K562 (cell line): ENCODE results near the gene ROBO3. TPM values are rescaled to one million over a fixed set of nuclear protein-coding genes. Genes with fewer than 3 reads are reported as not detected.

Source experiments
- ATAC-seq: fragments of 200-7000 bp; cut with Tn5 transposase; 3 replicates; pipeline ENCODE4 v1.9.1; 2020; ENCODE audit warnings: moderate library complexity
- BruUV-seq: library from RNA; stranded (reverse); fragments of 400-500 nt; replicated peaks from 2 replicates; lab custom pipeline; 2021; lab: Mats Ljungman, UMichigan
- CTCF ChIA-PET: fragments of 300-600 bp; formaldehyde crosslinking; extraction: SDS; loops from one replicate; lab custom pipeline; 2021; ENCODE audit warnings: low intra/inter-chr PET ratio; lab: Yijun Ruan, JAX
- POLR2A ChIA-PET: fragments of 300-600, 350-650 bp; sonication (Branson Sonifier 250); formaldehyde crosslinking; extraction: SDS; loops from one replicate; lab custom pipeline; 2021; ENCODE audit warnings: antibody characterized with exemption, inconsistent platforms; lab: Yijun Ruan, JAX
- DNase-seq, 4 experiments: peaks; one replicate each; pipeline versions ENCODE4 v3.0.0 to v3.0.0-alpha.2; 2011 to 2018; ENCODE audit warnings: low spot score in 3 of 4, mixed read lengths in 3 of 4; ENCODE audit errors: extremely low read depth in 1 of 4
- FAIRE-seq: peaks from 2 replicates; lab custom pipeline; 2011; peaks lifted over from hg19 to GRCh38; lab: Jason Lieb, UNC
- H2AFZ ChIP-seq: 2 replicates; pipeline ENCODE4 v1.6.0; 2011; ENCODE audit warnings: low read depth, low read length, control low read depth, inconsistent platforms
- H3K27ac ChIP-seq: fragments of 200-600 bp; 3 replicates; pipeline ENCODE4 v1.8.0; 2011; ENCODE audit warnings: low read depth, mild to moderate bottlenecking, control low read depth, inconsistent platforms, low read length, moderate library complexity, mixed read lengths; ENCODE audit errors: extremely low read depth
- H3K27me3 ChIP-seq, 2 experiments: fragments of 300-600 bp in 1 of 2; 2 replicates in 1 of 2; 3 replicates in 1 of 2; pipeline versions ENCODE4 v1.6.0 to v1.8.0; 2011; ENCODE audit warnings: inconsistent platforms in 2 of 2, low read length in 2 of 2, mild to moderate bottlenecking in 1 of 2, mixed read lengths in 1 of 2, moderate library complexity in 1 of 2; ENCODE audit not compliant: control insufficient read depth in 2 of 2, insufficient read depth in 2 of 2
- H3K36me3 ChIP-seq: fragments of 300-600 bp; 3 replicates; pipeline ENCODE4 v1.8.0; 2011; ENCODE audit warnings: mild to moderate bottlenecking, low read length, inconsistent platforms; ENCODE audit not compliant: control insufficient read depth, insufficient read depth
- H3K4me1 ChIP-seq, 2 experiments: fragments of 200-600 bp in 1 of 2; replicated peaks in 1 of 2; 2 replicates in 1 of 2; 3 replicates in 1 of 2; pipeline versions ENCODE4 v1.5.1 to v1.8.0; 2011; ENCODE audit warnings: inconsistent platforms in 2 of 2, low read length in 2 of 2, mild to moderate bottlenecking in 1 of 2, mixed read lengths in 1 of 2, moderate library complexity in 1 of 2; ENCODE audit not compliant: control insufficient read depth in 2 of 2, insufficient read depth in 2 of 2
- H3K4me2 ChIP-seq: 2 replicates; pipeline ENCODE4 v1.6.1; 2011; ENCODE audit warnings: low read length, control low read depth, inconsistent platforms, mixed read lengths; ENCODE audit not compliant: insufficient read depth
- H3K4me3 ChIP-seq: fragments of 200-600 bp; sonication (generic), shearing (Covaris generic); 2 replicates; pipeline ENCODE4 v1.5.1; 2016; ENCODE audit warnings: control low read depth, inconsistent platforms
- H3K79me2 ChIP-seq: fragments of 200-600 bp; 3 replicates; pipeline ENCODE4 v1.8.0; 2011; ENCODE audit warnings: low read length, inconsistent platforms; ENCODE audit not compliant: control insufficient read depth, insufficient read depth
- H3K9ac ChIP-seq, 2 experiments: 2 replicates each; pipeline versions ENCODE4 v1.6.0 to v1.6.1; 2011; ENCODE audit warnings: low read depth in 2 of 2, low read length in 2 of 2, control low read depth in 1 of 2, inconsistent platforms in 1 of 2, mild to moderate bottlenecking in 1 of 2, mixed read lengths in 1 of 2; ENCODE audit not compliant: insufficient read depth in 1 of 2
- H3K9me1 ChIP-seq: one replicate; pipeline ENCODE4 v1.6.0; 2011; ENCODE audit warnings: inconsistent platforms, mild to moderate bottlenecking, low read length, moderate library complexity; ENCODE audit not compliant: control insufficient read depth, insufficient read depth
- H3K9me3 ChIP-seq: replicated peaks from 2 replicates; pipeline ENCODE4 v1.5.1; 2011; ENCODE audit warnings: low read depth, low read length, inconsistent platforms; ENCODE audit not compliant: control insufficient read depth, insufficient read depth
- H4K20me1 ChIP-seq: replicated peaks from 2 replicates; pipeline ENCODE4 v1.6.1; 2011; ENCODE audit warnings: low read length, inconsistent platforms, mixed read lengths; ENCODE audit not compliant: control insufficient read depth, insufficient read depth
- GATAD2B ChIP-seq: fragments of 450-650 bp; IDR thresholded peaks from 2 replicates; pipeline ENCODE4 v1.6.1; 2017; ENCODE audit warnings: mild to moderate bottlenecking, borderline replicate concordance
- LCOR ChIP-seq: sonication (generic); formaldehyde crosslinking; IDR thresholded peaks from 2 replicates; pipeline ENCODE4 v1.8.0; 2022; ENCODE audit warnings: mild to moderate bottlenecking, missing genetic modification reagents
- ZFX ChIP-seq: sonication (generic); formaldehyde crosslinking; IDR thresholded peaks from 2 replicates; pipeline ENCODE4 v1.8.0; 2022; ENCODE audit warnings: mild to moderate bottlenecking, missing genetic modification reagents, moderate library complexity
- WGBS: fragments of 100-300 bp; shearing (Covaris generic); methylation state at CpG from one replicate; pipeline ENCODE4 v1.1.6; 2016; ENCODE audit warnings: low coverage, mixed read lengths; ENCODE audit not compliant: insufficient coverage; ENCODE audit errors: missing lambda C conversion rate; 5-methylcytosine and 5-hydroxymethylcytosine counted together
- in situ Hi-C: fragments of 300-500 bp; cut with MboI; formaldehyde crosslinking; loops from 4 replicates; pipeline ENCODE4 v1.15.0; 2018; ENCODE audit warnings: inconsistent platforms, mixed read lengths
- intact Hi-C: fragments of 100-400 bp; cut with micrococcal nuclease; formaldehyde crosslinking; loops from 2 replicates; pipeline ENCODE4 v1.14.2; 2022
- polyA plus RNA-seq, 8 experiments: library from polyadenylated mRNA; depleted of rRNA in 4 of 8; stranded (reverse) in 5 of 8; unstranded in 3 of 8; fragments of >200 nt; fragmentation: Nextera tagmentation in 2 of 8; fragmentation: Illumina TruSeq in 1 of 8; extraction: Ambion mirVana in 2 of 8; extraction: Trizol in 1 of 8; gene quantifications; 2 replicates each; pipeline versions ENCODE4 v1.2.1 to v1.2.3, GENCODE V29; 2011 to 2014; ENCODE audit warnings: inconsistent platforms in 1 of 8, missing spikeins in 1 of 8
- total RNA-seq, 7 experiments: library from RNA; depleted of rRNA in 6 of 7; stranded (reverse); fragments of >200 nt in 6 of 7; fragmentation: Illumina TruSeq in 2 of 7; extraction: Trizol in 2 of 7; gene quantifications; 2 replicates each; pipeline versions ENCODE4 v1.2.1 to v1.2.3, GENCODE V29; 2011 to 2021; ENCODE audit warnings: low replicate concordance in 1 of 7

The ROBO3 gene
- total and polyA plus RNA-seq, 9 of the 15 experiments (the other 6 are each of a cell fraction or from before 2014, with no cell fraction given) = 0.29 to 1.4 (median 0.97) TPM; not detected in 2

- TF ChIP-seq GATAD2B = peak; percentile 66; the same call in 1 of the 2 replicates
Observed at GRCh38 chr11:124875943-124876817, 10.9 kb downstream of the ROBO3 start (continued).

GRCh38 chr11:124876818-124877630 lies 11.8 kb downstream of the ROBO3 start:
- peak overlapping the region; percentile 97 for H2AFZ ChIP-seq
- in situ Hi-C loops (no loop called here), intact Hi-C loops (no loop called here)
- H3K9me1 ChIP-seq = no peaks in the 10 kb centered on the region
- no peaks in the 10 kb centered on the region for H3K9me3 ChIP-seq
- no peaks in the 10 kb centered on the region for H4K20me1 ChIP-seq
- TSS peak; percentile 74 for BruUV-seq
- H3K4me3 ChIP-seq = peak overlapping the region; percentile 57
- ATAC-seq (no peak), FAIRE-seq (no peak), DNase-seq (no peak)
- H3K79me2 ChIP-seq = no peaks in the 10 kb centered on the region
- no peak overlapping the region for H3K27ac ChIP-seq
- 49% methylated on average over 29 of the region's 30 CpGs for WGBS
- no peaks in the 10 kb centered on the region for H3K36me3 ChIP-seq
- POLR2A ChIA-PET = interaction anchor here (0.5 to 1.3 kb wide), 2 partner anchors 11 to 54 kb away, joined by 3 to 5 read pairs; no protein-coding TSS in a partner anchor
- H3K4me2 ChIP-seq = peak overlapping the region; percentile 82
- peak overlapping the region; percentile 59 to 93; a peak in 2 of 4 replicates for H3K9ac ChIP-seq
- TF ChIP-seq LCOR (CRISPR knock-in tag) (0 out of 2 replicates have a peak, but pooled peaks have one; percentile 6), ZFX (CRISPR knock-in tag) (no peak)
- H3K4me1 ChIP-seq = peaks cover 0 to 27% of the 10 kb centered on the region in 2 experiments; a peak in 3 of 5 replicates
- peaks cover 15 to 76% of the 10 kb centered on the region in 2 experiments; a peak in 4 of 5 replicates for H3K27me3 ChIP-seq
- CTCF ChIA-PET = interaction anchor here (0.6 kb wide), 1 partner anchor 1135 kb away, joined by 3 read pairs; the partner anchor contains the start of gene ZNF202
